SK-N-DZ (cell line): ENCODE data around the gene MTMR11.
"Not testable (repeated sequence)": the region's sequence is repeated elsewhere in the genome, so short reads cannot be mapped to it uniquely, and the experiment has no call there.

ENCODE experiments used
- DNase-seq: peaks from one replicate; pipeline ENCODE4 v3.0.0-alpha.2; 2015; ENCODE audit warnings: low spot score

Gene MTMR11

GRCh38 chr1:149899460-149900284 lies 37.0 kb downstream of the MTMR11 start, which contains the start of gene BOLA1:
BOLA1 (plus strand) TSS chr1:149899568; CDS start chr1:149900060, 492 bp downstream.
- peak; percentile 96 for DNase-seq

GRCh38 chr1:149896575-149896974 lies 40.1 kb downstream of the MTMR11 start:
- no peak for DNase-seq

- no peak for DNase-seq
Measured at GRCh38 chr1:149888999-149889289, 47.7 kb downstream of the MTMR11 start.

GRCh38 chr1:149888247-149888998 lies 48.3 kb downstream of the MTMR11 start:
- peak; percentile 92 for DNase-seq

GRCh38 chr1:149887456-149888246 lies 49.0 kb downstream of the MTMR11 start:
- peak; percentile 100 for DNase-seq

GRCh38 chr1:149887196-149887455 lies 49.6 kb downstream of the MTMR11 start:
- DNase-seq, result not testable (repeated sequence)

- peak; percentile 100 for DNase-seq
Measured at GRCh38 chr1:149886396-149887195, 50.1 kb downstream of the MTMR11 start.

GRCh38 chr1:149886121-149886395 lies 50.6 kb downstream of the MTMR11 start:
- not testable (repeated sequence) for DNase-seq

- peak; percentile 87 for DNase-seq
Measured at GRCh38 chr1:149885339-149886120, 51.1 kb downstream of the MTMR11 start.

- DNase-seq, result peak; percentile 67
Measured at GRCh38 chr1:149884433-149885338, 52.0 kb downstream of the MTMR11 start.

GRCh38 chr1:149883598-149884247 lies 53.0 kb downstream of the MTMR11 start:
- DNase-seq, result no peak

GRCh38 chr1:149881876-149882275 lies 54.8 kb downstream of the MTMR11 start:
- DNase-seq, result no peak

GRCh38 chr1:149879556-149879955 lies 57.1 kb downstream of the MTMR11 start:
- no peak for DNase-seq
